SH-SY5Y (cell line): ENCODE results near the gene RAG1.

ENCODE experiments used
- GATA2 ChIP-seq: IDR thresholded peaks from 2 replicates; pipeline ENCODE4 v1.6.1; 2011; ENCODE audit warnings: mild to moderate bottlenecking, low read depth, low read length
- GATA3 ChIP-seq: IDR thresholded peaks from 2 replicates; pipeline ENCODE4 v1.6.1; 2011; ENCODE audit warnings: low read depth, mild to moderate bottlenecking, low read length, moderate library complexity

DNA sequence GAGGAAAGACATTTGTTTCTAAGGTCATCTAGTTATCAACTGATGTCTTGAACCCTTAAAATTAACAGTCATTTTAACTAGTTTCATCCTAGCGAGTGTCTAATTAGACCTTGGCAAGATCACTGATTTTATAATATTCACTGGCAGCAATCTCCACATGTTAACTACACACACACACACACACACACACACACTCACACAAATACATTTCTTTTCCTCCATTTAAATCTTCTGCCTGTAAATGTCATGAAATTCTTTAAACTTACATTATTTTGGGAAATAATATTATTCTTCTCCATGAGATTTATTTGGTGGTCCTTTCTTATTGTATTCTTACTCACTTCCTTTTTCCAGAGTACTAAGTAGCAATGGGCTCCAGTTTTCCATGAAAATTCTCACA, 23.6 kb downstream of the RAG1 start:
- TF ChIP-seq GATA3: no peak
- no peak for TF ChIP-seq GATA2
